ENCODE data around the gene CFAP46.
"Not testable (repeated sequence)": the region's sequence is repeated elsewhere in the genome, so short reads cannot be mapped to it uniquely, and the experiment has no call there.

CFAP46 gene

DNA sequence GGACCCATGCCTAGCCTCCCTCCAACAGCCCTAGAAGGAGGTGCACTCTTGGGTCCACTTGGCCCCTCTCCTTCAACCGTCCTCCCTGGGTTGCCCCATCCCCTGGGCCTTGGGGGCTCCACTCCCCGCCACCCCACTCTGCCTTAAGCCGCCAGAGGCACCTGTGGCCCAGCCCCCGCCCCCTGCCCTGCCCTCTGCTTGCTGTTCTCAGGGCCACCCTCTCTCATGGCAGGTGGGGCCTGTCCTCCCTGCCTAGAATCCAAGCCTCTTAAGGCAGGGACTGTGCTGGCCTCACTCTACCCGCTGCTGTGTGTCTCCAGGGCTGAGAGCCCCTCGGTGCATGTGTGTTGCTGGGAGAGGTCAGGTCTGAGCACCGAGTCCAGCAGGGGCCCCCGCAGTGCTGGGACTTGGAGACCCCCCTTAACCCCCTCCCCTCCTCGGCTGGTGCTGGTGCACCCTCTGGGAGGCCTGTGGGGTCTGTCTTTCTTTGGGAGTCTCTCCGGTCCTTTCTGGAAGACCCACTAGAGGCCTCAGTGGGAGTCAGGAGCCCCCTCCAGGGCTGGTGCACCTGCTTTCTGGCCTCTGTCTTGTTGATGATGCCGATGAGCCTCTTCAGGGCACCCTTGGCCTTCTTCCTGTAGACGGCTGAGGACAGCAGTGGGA lies 43.8 kb downstream of the CFAP46 start:
- no peak for DNase-seq

DNA sequence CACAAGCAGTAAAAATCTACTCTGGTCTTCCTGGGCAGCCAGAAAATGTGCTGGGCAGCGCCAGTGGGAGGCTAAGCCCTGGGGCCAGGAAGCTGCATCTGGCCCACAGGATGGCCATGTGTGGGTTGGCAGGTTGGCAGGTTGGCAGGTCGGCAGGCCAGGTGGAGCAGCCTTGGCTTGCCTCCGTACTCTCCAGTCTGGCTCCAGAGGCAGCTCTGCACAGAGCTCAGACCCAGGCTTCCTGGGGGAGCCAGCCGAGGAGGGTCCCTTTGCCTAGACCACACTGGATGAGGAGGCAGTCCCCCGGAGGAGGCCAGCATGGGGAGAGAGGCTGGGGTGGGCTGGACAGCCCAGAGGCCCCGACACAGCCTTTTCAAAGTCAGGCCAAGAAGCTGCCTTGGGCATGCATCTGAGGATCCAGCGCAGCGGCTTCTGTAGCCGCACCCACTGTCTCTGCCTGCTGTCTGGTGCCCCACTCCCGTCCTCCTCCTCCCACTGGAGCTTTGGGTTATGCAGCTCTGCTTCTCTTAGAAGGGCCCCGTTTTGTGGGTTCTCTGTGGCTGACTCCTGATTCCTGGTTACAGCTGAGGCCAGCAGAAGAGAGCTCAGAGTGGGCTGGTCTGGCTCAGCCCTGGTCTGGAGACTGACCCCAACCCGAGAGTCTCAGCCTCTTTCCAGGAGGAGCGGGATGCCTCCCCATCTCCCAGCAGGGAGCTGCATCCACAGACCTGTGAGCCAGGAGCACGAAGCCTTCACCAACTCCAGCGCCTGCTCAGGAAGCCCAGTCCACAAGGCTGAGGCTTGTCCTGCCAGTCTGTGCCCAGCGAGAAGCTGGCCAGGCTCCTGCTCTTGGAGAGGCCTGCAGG lies 44.6 kb downstream of the CFAP46 start:
- DNase-seq, result no peak

DNA sequence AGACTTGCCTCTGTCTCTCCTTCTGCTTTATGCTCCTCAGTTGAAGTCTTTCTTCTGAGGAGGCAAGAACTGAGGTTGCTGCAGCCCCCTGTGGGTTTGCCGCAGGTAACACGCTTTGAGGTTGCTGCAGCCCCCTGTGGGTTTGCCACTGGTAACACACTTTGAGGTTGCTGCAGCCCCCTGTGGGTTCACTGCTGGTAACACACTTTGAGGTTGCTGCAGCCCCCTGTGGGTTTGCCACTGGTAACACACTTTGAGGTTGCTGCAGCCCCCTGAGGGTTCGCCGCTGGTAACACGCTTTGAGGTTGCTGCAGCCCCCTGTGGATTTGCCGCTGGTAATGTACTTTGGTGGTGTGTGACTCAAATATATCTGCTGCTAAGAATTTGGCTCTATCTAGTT lies 48.6 kb downstream of the CFAP46 start:
- not testable (repeated sequence) for DNase-seq

DNA sequence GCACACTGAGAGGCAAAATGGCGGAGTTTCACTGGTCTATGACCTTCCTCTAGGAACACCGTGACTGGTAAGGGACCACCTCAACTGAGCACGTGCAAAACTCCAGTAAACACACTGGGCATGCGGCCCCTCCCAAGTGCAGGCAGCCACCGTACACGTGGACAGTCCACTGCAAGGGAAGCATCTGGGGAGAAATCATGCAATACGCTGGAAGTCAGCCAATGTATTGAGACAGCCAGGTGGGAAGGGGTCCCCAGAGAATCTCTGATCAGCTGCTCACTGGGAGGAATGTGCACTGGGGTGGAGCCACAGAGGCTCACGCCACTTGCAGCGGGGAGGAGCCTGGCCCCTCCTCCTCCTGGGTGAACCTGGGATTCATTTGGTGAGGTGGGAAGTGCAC lies 49.3 kb downstream of the CFAP46 start:
- no peak for DNase-seq

DNA sequence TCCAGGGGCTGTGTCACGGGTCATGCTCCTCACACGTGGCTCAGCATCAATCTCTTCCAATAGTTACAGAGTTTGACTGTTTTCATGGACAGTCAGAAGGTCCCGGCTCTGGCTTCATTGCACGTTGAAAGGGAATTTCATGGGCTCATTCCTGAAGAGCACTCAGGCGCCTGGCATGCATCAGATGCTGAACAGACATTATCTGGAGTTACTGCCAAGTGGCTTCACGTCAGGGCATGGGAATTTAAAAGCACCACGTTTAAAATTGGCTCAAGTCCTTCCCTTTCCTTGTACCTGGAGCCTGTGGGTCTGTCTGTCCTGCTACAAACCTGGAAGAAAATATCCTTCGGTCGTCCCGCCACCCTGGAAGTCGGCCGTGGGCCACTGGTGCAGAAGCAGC lies 50.4 kb downstream of the CFAP46 start:
- no peak for DNase-seq

DNA sequence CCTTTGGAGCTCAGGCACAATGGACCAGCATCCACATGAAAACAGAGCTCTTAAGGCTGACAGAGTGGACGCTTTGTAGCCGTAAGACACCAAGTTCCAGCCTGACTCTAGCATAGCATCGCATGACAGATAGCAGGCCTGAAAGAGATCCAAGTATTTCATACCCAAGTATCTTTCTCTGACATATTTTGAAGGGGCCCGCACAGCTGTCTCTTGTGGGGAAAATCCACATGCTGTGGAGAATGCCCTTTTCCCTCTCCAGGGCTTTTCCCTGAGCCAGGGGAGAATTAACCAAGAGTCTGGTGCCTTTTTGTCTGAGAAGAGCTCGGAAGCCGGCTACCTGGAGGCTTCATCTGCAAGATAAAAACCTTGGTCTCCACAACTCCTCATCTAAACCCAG lies 51.0 kb downstream of the CFAP46 start:
- DNase-seq, result no peak

DNA sequence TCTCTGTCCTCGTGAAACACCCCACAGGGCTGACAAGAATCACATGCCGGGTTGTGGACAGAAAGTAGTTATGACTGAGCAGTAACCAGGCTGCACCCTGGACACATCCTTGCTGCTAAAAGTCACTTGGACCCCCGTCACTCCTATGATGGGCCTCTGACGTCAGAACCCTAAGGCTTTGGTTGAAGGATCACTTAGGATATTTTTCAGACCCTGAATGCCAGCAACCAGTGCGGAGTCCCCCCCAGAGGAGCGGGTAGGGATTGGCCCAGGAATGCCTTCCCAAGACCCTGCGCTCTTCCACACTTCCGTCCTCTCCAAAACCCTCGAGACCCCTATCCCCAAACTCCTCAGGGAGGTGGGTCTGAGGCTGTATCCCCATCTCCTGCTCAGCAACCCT lies 52.1 kb downstream of the CFAP46 start:
- DNase-seq, result no peak

DNA sequence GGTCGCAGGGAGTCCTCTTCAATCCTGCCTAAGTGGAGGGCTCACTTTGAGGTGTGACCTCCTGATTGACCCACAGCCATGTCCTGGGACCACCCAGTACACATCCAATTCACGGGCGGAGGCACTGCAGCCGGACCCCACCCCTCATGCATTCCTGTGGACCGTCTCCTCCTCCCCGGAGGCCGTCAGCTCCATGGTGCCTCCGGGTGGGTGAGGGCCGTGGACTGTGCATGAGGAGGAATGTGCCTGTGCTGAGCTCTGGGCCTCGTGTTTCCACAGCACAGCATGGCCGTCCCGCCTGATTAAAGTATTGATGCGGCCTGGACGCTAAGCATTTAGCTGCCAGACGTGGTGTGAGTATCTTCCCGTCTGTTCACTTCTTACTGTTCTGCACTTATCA lies 52.8 kb downstream of the CFAP46 start:
- no peak for DNase-seq

DNA sequence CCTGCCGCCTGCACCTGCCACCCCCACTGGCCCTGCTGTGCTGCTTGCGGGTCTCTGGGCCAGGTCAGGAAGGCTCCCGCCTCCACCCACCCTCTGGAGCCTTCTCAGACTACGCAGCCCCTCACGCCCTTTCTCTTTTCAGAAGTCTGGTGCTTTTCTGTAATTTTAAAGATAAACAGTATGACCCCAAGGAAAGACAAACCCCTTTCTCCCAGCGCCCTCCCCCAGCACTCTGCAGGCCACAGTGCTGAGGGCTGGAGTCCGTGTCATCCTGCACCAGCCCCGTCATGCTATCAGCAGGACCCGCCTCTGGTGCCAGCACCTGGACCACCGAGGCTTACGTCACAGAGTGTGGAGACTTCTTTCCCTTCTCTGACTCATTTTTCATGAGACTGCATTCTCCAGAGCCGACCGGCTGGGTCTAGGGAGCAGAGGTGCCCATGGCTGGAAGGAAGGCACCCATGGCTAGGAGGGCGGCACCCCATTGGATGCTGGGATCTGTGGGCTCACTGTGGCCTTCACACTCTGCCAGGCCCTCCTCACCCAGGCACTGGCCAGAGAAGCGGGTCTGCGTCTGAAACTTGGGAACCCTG lies 53.4 kb downstream of the CFAP46 start:
- no peak for DNase-seq

DNA sequence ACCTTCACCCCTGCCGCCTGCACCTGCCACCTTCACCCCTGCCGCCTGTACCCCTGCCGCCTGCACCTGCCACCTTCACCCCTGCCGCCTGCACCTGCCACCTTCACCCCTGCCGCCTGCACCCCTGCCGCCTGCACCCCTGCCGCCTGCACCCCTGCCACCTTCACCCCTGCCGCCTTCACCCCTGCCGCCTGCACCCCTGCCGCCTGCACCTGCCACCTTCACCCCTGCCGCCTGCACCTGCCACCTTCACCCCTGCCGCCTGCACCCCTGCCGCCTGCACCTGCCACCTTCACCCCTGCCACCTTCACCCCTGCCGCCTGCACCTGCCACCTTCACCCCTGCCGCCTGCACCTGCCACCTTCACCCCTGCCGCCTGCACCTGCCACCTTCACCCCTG lies 53.9 kb downstream of the CFAP46 start:
- DNase-seq, result not testable (repeated sequence)

DNA sequence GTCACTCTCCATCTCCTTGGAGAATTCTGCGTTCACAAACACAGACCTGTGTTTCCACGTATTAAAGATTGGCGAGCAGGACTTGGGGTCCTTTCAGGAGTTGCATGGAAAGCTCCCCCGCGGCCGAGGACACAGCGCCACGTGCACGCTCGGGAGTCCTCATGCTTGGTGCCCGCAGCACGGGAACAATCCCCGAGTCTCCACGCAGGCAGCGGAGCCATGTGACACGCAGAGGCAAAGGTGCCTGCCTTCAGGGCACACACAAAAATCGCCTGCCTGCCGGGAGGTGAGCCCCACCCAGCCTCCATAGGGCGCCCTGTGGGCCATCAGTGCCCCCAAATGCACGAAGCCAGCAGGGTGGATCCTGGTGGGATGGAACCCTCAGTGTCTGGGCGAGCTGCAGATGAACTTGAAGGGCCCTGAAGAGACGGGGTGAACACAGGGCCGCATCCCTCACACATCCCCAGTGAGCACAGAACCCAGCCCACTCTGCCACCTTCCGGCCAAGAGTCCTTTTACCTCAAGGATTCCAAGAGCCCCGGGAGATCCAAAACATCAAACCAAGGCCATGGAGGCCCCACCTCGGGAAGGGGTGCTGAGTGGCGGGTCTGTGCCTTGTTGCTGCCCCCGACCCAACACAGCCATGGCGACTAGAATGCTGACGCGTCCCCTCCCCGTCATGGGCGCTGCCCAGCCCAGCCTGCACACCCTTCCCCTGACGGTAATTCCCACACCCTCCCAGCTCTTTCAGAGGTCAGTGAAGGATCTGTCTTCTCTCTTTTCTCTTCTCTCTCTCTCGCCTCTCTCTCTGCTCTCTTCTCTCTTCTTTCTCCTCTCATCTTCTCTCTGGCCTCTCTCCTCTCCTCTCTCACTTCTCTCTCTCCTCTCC lies 55.9 kb downstream of the CFAP46 start:
- DNase-seq, result peak; percentile 50

DNA sequence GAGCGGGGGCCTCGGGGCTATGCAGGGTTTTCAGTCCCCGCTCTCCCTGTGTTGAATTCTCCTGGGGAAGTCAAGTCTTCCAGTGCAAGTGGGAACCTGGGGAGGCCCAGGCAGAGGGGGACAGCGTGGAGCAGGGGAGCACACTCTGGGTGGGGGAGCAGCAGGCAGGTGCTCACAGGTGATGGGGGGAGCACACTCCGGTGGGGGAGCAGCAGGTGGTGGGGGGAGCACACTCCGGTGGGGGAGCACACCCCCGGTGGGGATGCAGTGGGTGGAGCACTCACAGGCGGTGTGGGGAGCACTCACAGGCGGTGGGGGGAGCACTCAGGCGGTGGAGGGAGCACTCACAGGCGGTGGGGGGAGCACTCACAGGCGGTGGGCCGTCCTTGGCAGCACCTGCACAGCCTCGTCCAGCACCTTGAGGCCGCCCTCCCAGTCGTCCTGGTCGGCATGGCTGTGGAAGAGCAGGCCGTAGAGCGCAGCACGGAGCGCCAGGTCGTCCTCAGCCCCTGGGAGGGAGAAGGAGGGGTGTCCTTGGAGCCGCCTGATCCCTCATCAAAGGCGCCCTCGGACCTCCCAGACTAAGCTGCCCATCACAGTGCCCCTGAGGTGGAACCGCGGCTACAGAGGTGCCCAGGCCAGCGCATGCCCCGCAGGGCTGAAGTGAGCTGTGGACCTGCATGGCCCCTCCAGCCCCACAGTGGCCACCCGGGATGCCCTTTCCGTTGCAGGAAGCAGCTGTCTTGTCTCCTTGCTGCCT lies 56.7 kb downstream of the CFAP46 start:
- DNase-seq, result no peak

DNA sequence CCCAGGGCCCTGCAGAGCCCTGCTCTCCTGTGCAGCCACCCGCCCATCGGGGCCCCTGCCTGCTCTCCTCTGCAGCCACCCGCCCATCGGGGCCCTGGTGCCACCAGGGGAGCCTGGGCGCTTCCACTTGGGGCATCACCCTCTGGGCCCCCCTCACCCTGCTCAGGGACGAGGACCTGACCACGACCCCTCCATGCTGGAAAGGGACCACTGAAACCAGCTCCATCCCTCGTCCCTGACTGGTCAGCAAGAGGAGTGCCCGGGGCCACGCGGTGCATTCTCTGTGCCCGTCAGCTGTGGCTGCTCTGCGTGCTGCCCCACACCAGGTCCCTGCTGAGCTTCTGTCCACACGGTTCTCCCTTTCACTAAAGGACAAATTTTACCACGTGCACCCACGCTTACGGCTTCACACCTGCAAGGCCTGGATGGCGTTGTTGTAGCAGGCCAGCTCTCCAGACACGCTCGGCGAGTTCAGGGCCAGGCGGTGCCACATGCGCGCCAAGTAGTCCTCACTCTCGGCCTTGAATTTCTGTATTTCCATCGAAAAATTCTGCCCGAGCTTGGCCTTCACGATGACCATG lies 57.6 kb downstream of the CFAP46 start:
- no peak for DNase-seq

DNA sequence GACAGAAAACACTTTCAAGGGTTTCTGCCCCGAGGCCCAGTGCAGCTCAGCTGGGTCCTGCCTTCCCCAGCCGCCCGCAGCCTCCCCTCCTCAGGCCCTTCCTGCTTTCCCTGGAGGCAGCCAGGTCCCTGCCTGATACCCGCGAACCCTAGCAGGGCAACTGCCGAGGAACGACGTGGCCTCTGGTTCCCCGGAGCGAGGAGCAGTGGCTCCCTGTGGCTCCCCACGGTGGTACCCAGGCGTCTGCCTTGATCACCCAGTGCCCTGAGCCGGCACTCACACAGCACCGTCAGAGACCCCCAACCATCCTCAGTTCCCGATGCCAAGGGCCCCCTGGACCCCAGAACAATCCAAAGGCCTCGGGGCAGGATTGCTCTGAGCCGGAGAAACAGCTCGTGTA lies 58.3 kb downstream of the CFAP46 start:
- no peak for DNase-seq

DNA sequence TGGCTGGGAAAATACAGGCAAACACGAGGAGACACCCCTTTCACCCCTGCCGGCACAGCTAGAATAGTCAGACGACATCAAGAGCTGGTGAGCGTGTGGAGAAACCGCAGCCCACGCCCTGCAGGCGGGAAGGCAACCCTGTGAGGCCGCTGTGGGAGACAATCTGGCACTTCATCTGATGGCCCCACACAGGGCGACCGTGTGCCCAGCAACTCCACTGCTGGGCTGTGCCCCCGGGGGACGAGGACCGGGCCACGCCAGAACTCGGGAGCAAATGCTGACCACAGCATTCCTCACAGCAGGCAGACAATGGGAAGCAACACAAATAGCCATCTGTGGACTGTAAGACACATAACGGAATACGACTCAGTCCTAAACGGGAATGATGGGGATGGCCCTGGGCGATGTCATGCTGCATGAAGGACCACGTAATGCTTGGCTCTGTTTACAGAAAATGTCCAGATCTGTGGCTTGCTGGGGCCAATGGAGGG lies 58.9 kb downstream of the CFAP46 start:
- no peak for DNase-seq

DNA sequence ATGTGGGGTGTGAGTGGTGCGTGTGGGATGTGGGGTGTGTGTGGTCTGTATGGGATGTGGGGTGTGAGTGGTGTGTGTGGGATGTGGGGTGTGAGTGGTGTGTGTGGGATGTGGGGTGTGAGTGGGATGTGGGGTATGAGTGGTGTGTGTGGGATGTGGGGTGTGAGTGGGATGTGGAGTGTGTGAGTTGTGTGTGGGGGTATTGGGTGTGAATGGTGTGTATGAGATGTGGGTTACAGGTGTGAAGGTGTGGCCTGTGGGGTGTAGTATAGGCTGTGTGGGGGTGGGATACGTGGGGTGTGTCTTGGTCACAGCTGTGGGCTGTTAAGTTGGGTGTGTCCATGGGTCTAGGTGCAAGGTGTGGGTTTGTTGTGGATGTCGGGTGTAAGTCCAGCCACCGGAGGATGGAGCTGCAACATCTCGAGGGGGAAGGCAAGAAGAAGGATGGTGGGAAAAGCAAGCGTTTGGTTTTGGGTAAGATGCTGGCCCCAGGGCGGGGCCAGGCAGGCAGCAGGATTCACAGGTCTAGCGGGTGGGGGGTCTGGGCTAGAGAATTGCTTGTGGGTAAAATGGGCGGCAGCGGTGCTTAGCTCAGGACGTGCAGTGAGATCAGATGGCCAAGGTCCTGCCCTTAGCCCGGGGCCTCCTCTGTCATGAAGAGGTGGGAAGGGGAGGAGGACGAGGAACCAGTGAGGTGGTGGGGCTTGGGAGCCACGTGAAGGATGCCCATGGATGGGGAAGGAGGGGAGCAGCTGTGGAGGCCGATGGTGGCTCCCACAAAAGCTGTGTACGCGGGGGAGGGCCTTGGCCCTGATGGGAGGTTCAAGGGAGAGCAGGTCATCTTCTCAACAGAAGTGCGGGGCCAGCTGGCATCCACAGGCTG lies 60.1 kb downstream of the CFAP46 start:
- DNase-seq, result no peak

DNA sequence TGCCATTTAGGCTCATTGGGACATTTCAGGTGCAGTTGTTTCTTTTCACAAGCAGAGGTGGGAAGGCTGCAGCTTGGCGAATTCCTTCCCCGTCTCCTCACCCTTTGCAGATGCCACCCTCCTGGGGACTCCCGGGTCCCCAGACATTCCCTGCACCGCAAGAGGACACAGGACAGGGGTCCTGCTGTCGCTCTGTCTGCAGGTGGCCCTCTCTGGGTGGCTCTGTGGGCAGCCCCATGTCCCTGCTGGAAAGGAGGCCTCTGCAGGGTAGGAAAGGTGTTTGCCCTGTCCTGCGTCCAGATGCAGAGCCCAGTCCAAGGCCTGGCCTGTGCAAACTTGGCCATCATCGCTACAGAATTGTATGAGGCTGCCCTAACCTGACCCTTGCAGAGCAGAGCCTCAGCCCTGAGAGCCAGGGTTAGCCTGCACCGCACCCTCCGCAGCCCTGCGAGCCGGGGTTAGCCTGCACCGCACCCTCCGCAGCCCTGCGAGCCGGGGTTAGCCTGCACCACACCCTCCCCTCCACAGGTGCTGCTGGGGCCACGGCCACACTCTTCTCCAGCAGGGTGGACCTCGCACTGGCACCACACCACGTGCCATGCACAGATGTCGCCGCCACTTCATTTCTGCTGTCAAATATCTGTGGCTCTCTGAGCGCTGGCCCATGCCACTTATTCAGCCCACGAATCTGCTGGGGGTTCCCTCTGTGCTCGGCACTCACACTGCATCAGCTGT lies 61.0 kb downstream of the CFAP46 start:
- no peak for DNase-seq

DNA sequence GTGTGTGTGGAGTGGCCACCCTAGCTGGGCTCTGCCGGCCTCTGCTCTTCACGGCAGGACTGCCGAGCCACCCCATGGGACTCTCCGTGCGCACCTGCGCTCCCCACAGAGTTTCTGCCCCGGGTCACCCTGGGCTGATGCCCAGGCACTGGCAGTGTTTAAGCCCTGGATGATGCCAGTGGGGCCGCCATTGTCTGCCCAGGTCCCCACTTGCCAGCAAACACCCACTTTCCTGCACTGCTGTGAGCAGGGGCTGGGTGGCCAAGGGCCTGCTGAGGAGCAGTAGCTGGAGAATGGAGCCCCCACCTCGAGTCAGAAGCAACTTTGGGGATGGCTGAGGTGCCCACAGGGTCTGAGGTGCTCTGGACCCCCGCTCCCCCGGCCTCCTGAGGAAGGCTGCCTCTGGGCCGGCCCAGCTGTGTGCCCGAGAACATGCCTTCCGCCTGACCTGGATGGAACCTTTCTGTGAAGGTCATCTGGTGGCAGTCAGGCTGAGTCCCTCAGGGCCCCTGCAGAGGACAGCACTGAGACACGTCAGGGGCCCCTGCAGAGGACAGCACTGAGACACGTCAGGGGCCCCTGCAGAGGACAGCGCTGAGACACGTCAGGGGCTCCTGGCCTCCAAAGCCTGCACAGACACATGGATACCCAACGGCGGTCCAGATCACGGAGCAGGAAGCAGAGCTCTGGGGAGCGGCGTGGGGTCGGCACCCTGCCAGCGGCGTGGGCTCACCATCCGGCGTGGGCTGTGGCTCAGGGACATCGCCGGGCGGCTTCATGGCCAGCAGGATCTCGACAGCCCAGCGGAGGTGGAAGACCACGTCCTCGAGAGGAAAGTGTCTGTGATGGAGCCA lies 62.0 kb downstream of the CFAP46 start:
- no peak for DNase-seq

Measured in retina (tissue), 1 donor.